Endothelial cell of umbilical vein (primary cell): Measurements from ENCODE around the gene KIAA1755. TPM values are rescaled to one million over a fixed set of nuclear protein-coding genes. Genes with fewer than 3 reads are reported as not detected.

Experiments
- BruUV-seq: library from RNA; stranded (reverse); fragments of 400-500 nt; replicated peaks from 2 replicates; lab custom pipeline; 2021; lab: Mats Ljungman, UMichigan
- CTCF ChIA-PET: fragments of 300-600, 350-600 bp; sonication (Branson Sonifier 250); formaldehyde crosslinking; loops from one replicate; lab custom pipeline; 2021; ENCODE audit warnings: antibody characterized with exemption, inconsistent platforms; lab: Charles Lee
- POLR2A ChIA-PET: fragments of 300-600, 350-600 bp; sonication (Branson Sonifier 250); formaldehyde crosslinking; loops from one replicate; lab custom pipeline; 2021; ENCODE audit warnings: antibody characterized with exemption, inconsistent platforms; lab: Charles Lee
- DNase-seq: peaks from one replicate; pipeline ENCODE4 v3.0.0-alpha.2; 2011; ENCODE audit warnings: low read depth, low spot score
- FAIRE-seq: peaks from 2 replicates; lab custom pipeline; 2011; peaks lifted over from hg19 to GRCh38; lab: Jason Lieb, UNC
- H2AFZ ChIP-seq: 2 replicates; pipeline ENCODE4 v1.6.0; 2012; ENCODE audit warnings: low read depth, low read length, control low read depth, inconsistent platforms
- H3K27ac ChIP-seq: 2 replicates; pipeline ENCODE4 v1.5.1; 2011; ENCODE audit warnings: low read depth, mild to moderate bottlenecking, control low read depth, low read length, moderate library complexity; ENCODE audit not compliant: insufficient read depth
- H3K27me3 ChIP-seq, 2 experiments: 2 replicates each; pipeline versions ENCODE4 v1.6.0 to v1.6.1; 2011; ENCODE audit warnings: low read length in 2 of 2, mixed read lengths in 1 of 2; ENCODE audit not compliant: control insufficient read depth in 2 of 2, insufficient read depth in 2 of 2
- H3K36me3 ChIP-seq, 2 experiments: 2 replicates in 1 of 2; 3 replicates in 1 of 2; pipeline ENCODE4 v1.5.1; 2011; ENCODE audit warnings: low read length in 2 of 2, mild to moderate bottlenecking in 1 of 2, moderate library complexity in 1 of 2; ENCODE audit not compliant: control insufficient read depth in 2 of 2, insufficient read depth in 2 of 2; ENCODE audit errors: extremely low read depth in 1 of 2
- H3K4me1 ChIP-seq: 3 replicates; pipeline ENCODE4 v1.5.1; 2011; ENCODE audit warnings: mild to moderate bottlenecking, low read length; ENCODE audit not compliant: control insufficient read depth, insufficient read depth; ENCODE audit errors: extremely low read depth
- H3K4me2 ChIP-seq: 2 replicates; pipeline ENCODE4 v1.6.1; 2011; ENCODE audit warnings: low read length, control low read depth, mixed read lengths; ENCODE audit not compliant: insufficient read depth
- H3K4me3 ChIP-seq, 3 experiments: fragments of 200-600 bp in 1 of 3; sonication (generic), shearing (Covaris generic) in 1 of 3; replicated peaks in 1 of 3; 2 replicates each; pipeline ENCODE4 v1.5.1; 2011 to 2016; ENCODE audit warnings: control low read depth in 3 of 3, low read length in 3 of 3, mild to moderate bottlenecking in 2 of 3, inconsistent platforms in 1 of 3, low read depth in 1 of 3, moderate library complexity in 1 of 3; ENCODE audit not compliant: insufficient read depth in 1 of 3
- H3K79me2 ChIP-seq: 2 replicates; pipeline ENCODE4 v1.6.0; 2012; ENCODE audit warnings: low read length, inconsistent platforms; ENCODE audit not compliant: control insufficient read depth, insufficient read depth
- H3K9ac ChIP-seq: replicated peaks from 2 replicates; pipeline ENCODE3; 2011; ENCODE audit warnings: low read length, control low read depth; ENCODE audit not compliant: insufficient read depth; ENCODE audit errors: extremely low read depth
- H3K9me1 ChIP-seq: replicated peaks from 3 replicates; pipeline ENCODE4 v1.6.0; 2011; ENCODE audit warnings: mild to moderate bottlenecking, low read length; ENCODE audit not compliant: control insufficient read depth, insufficient read depth; ENCODE audit errors: extremely low read depth
- H3K9me3 ChIP-seq: replicated peaks from 2 replicates; pipeline ENCODE4 v1.5.1; 2012; ENCODE audit warnings: low read length, inconsistent platforms; ENCODE audit not compliant: control insufficient read depth, insufficient read depth
- H4K20me1 ChIP-seq: replicated peaks from 2 replicates; pipeline ENCODE3; 2011; ENCODE audit warnings: mild to moderate bottlenecking, low read length; ENCODE audit not compliant: control insufficient read depth, insufficient read depth; ENCODE audit errors: extremely low read depth
- EZH2 ChIP-seq: IDR thresholded peaks from 2 replicates; pipeline ENCODE4 v1.6.1; 2012; ENCODE audit warnings: borderline replicate concordance, low read depth, mild to moderate bottlenecking, moderate library complexity, low read length, inconsistent platforms; ENCODE audit not compliant: severe bottlenecking
- FOS ChIP-seq: IDR thresholded peaks from 2 replicates; pipeline ENCODE4 v1.6.1; 2011; ENCODE audit warnings: mild to moderate bottlenecking, low read length, moderate library complexity, borderline replicate concordance; ENCODE audit not compliant: insufficient read depth
- GATA2 ChIP-seq: IDR thresholded peaks from 2 replicates; pipeline ENCODE4 v1.7.0; 2011; ENCODE audit warnings: low read depth, mild to moderate bottlenecking, moderate library complexity, mixed read lengths, low read length; ENCODE audit not compliant: insufficient read length, insufficient read depth
- JUN ChIP-seq: IDR thresholded peaks from 2 replicates; pipeline ENCODE4 v1.6.1; 2011; ENCODE audit warnings: borderline replicate concordance, low read depth; ENCODE audit not compliant: insufficient read length, insufficient read depth
- MAX ChIP-seq: IDR thresholded peaks from 2 replicates; pipeline ENCODE4 v1.6.1; 2011; ENCODE audit not compliant: insufficient read depth, insufficient read length
- MYC ChIP-seq: IDR thresholded peaks from one replicate; pipeline ENCODE4 v1.6.1; 2011; ENCODE audit warnings: mild to moderate bottlenecking, low read depth, low read length
- POLR2A ChIP-seq: IDR thresholded peaks from 2 replicates; pipeline ENCODE4 v1.6.1; 2012; ENCODE audit warnings: low read depth, mild to moderate bottlenecking, control low read depth, low read length
- POLR2AphosphoS5 ChIP-seq: IDR thresholded peaks from 2 replicates; pipeline ENCODE4 v1.6.1; 2012; ENCODE audit warnings: low read depth, mild to moderate bottlenecking, control low read depth, low read length, moderate library complexity; ENCODE audit not compliant: insufficient read depth
- dilution Hi-C: fragments of 300-500 bp; cut with MboI; formaldehyde crosslinking; loops from one replicate; pipeline ENCODE4 v1.15.0; 2019; ENCODE audit warnings: low sequenced_read_pairs; ENCODE audit not compliant: extremely low pct_ligation_motif_present
- intact Hi-C: fragments of 100-400 bp; cut with micrococcal nuclease; formaldehyde crosslinking; loops from one replicate; pipeline ENCODE4 v1.10.0; 2022
- polyA plus RNA-seq, 4 experiments: library from polyadenylated mRNA; depleted of rRNA in 3 of 4; stranded (reverse) in 3 of 4; unstranded in 1 of 4; fragments of >200 nt; gene quantifications; 2 replicates each; pipeline versions ENCODE4 v1.2.1 to v1.2.3, GENCODE V29; 2011 to 2012; ENCODE audit warnings: missing spikeins in 1 of 4
- total RNA-seq: library from RNA; stranded (reverse); gene quantifications from 2 replicates; pipeline ENCODE4 v1.2.3, GENCODE V29; 2021
- TF ChIP-seq, protein P1 (sequence below), 2 donors: IDR thresholded peaks; 1 replicate in 1 of 2; 2 replicates in 1 of 2; pipeline ENCODE4 v1.5.1; 2011; ENCODE audit warnings: low read length in 2 of 2, mild to moderate bottlenecking in 2 of 2, moderate library complexity in 2 of 2, control low read depth in 1 of 2, inconsistent platforms in 1 of 2, low read depth in 1 of 2; ENCODE audit not compliant: insufficient read depth in 1 of 2; ENCODE audit errors: extremely low read depth in 1 of 2

The KIAA1755 gene
- total and polyA plus RNA-seq, 2 donors (not counting 3 experiments of a cell fraction or from before 2014, with no cell fraction given), result 0.36 to 0.51 TPM

DNA sequence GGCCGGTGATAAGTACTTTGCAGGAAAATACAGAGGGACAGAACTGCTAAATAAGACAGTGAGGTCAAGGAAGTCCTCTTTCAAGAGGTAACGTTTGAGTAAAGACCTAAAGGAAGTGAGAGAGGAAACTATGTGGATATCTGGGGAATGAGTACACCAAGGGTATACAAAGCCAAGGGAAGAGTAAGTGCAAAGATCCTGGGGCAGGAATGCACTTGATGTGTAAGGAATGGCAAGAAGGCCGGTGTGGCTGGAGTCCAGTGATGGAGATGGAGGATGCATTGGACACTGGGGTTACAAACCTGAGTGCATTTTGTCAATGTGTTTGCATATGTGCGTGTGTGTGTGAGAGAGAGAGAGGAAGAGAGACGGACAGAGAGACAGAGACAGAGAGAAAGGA, 63.3 kb downstream of the KIAA1755 start:
- H3K9ac ChIP-seq, result no peak overlapping the region
- H3K4me3 ChIP-seq, result no peak overlapping the region
- no peak overlapping the region for H3K4me2 ChIP-seq
- no peak overlapping the region for H3K27ac ChIP-seq
- H3K79me2 ChIP-seq, result no peaks in the 10 kb centered on the region
- POLR2A ChIA-PET, result no interaction called here
- H3K9me1 ChIP-seq, result no peaks in the 10 kb centered on the region
- H2AFZ ChIP-seq, result no peak overlapping the region
- intact Hi-C loops, result no loop called here
- FAIRE-seq (no peak), DNase-seq (no peak)
- no peaks in the 10 kb centered on the region for H3K4me1 ChIP-seq
- dilution Hi-C loops, result no loop called here
- no peaks in the 10 kb centered on the region for H3K27me3 ChIP-seq
- H3K36me3 ChIP-seq, result no peaks in the 10 kb centered on the region
- no TSS peak for BruUV-seq
- H4K20me1 ChIP-seq, result no peaks in the 10 kb centered on the region
- TF ChIP-seq FOS (no peak), JUN (no peak), MAX (no peak), POLR2A (no peak), EZH2 (no peak), MYC (no peak), POLR2AphosphoS5 (no peak), GATA2 (no peak)
- TF ChIP-seq, protein P1, sequence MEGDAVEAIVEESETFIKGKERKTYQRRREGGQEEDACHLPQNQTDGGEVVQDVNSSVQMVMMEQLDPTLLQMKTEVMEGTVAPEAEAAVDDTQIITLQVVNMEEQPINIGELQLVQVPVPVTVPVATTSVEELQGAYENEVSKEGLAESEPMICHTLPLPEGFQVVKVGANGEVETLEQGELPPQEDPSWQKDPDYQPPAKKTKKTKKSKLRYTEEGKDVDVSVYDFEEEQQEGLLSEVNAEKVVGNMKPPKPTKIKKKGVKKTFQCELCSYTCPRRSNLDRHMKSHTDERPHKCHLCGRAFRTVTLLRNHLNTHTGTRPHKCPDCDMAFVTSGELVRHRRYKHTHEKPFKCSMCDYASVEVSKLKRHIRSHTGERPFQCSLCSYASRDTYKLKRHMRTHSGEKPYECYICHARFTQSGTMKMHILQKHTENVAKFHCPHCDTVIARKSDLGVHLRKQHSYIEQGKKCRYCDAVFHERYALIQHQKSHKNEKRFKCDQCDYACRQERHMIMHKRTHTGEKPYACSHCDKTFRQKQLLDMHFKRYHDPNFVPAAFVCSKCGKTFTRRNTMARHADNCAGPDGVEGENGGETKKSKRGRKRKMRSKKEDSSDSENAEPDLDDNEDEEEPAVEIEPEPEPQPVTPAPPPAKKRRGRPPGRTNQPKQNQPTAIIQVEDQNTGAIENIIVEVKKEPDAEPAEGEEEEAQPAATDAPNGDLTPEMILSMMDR (IDR thresholded peaks at IDR 0.05; ENCODE audit: extremely low read depth in 1 of 2, insufficient read depth in 1 of 2, low read depth in 1 of 2, low read length in 2 of 2), result no peak
- H3K9me3 ChIP-seq, result no peaks in the 10 kb centered on the region
- CTCF ChIA-PET, result interaction anchor here (1.0 to 2.4 kb wide), 5 partner anchors 10 to 26 kb away, joined by 3 to 9 read pairs (median 4); no protein-coding TSS in a partner anchor
